DMS114 treated with DMSO at 0.1 percent for 48 hours (cell line): ENCODE results near the gene GALM.

Source experiments
- DNase-seq: peaks from one replicate; lab custom pipeline; 2025; ENCODE audit not compliant: unreplicated experiment; lab: John Stamatoyannopoulos, UW

GALM gene

DNA sequence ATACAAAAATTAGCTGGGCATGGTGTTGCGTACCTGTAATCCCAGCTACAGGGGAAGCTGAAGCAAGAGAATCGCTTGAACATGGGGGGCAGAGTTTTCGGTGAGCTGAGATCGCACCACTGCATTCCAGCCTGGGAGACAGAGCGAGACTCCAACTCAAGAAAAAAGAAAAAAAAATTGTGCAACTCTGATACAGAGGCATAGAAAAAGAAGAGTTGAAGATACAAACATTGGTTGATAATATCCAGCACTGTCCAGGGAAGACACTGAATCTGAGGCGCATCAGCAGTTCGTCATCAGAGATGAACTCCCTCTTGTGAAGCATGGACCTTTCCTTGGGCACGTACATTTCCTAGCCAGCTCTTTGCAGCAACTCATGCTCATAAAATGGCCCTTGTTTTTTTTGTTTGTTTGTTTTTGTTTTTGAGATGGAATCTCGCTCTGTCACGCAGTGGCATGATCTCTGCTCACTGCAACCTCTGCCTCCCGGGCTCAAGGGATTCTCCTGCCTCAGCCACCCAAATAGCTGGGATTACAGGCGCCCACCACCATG lies 16.7 kb upstream of the GALM start:
- no peak for DNase-seq

DNA sequence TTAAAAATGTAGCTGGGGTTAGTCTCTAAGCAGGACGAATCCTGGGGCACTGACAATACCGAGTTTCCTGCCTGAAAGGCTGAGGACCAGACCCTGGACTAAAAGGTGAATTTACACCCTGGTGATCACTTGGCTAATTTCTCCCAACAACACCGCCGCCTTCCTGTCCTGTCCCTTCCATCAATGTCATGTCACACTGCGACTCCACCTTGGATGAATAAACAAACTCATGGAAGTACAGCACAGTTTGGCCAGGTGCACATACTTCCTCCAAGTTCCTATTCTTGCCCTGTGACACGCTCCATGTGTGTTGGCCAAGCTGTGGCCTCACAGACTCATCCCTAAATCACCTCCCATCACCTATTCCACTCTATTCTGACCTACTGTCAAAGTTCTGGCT lies 15.9 kb upstream of the GALM start:
- DNase-seq = no peak

DNA sequence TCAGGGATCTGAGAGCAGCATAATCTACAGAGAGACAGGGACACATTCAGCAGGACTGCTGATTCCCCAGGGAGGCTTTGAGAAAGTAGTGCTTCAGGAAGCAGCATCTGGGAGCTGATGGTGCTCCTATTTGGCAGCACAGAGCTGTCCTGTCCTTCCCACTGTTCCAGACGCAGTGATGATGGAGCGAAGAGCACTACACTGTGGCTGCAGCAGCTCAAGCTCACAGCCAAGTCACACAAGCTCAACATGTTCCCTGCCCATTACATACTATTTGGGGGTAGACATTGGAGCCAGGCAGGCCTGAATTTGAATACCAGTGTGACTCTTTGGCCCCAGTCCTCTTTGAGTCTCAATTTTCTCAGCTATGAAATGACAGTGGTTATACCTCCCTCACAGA lies 15.2 kb upstream of the GALM start:
- no peak for DNase-seq

DNA sequence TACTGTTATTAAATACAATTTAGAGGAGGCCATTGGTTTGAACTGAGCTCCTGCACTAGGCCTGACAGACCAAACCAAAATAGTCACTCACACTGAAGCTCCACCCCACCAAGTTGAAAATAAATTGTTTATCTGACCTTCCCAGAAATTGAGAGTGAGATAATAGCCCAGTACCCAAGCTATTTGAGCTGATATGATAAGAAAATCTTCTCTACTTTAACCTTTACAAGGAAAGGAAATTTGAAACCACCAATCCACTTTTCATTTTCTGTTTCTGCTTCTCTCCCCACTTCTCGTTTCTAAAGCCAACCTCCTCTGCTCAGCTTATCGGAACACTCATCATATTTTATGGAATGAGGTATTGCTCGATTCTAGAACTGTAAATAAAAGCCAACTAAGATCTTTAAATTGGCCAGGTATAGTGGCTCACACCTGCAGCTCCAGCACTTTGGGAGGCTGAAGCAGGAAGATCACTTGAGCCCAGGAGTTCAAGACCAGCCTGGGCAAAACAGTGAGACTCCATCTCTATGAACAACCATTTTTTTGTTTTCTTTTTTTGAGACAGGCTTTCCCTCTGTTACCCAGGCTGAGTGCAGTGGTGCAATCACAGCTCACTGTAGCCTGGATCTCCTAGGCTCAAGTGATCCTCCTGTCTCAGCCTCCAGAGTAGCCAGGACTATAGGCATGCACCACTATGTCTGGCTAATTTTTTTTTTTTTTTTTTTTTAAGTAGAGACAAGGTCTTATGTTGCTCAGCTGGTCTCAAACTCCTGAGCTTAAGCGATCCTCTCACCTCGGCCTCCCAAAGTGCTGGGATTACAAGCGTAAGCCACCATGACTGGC lies 13.3 kb upstream of the GALM start:
- no peak for DNase-seq

DNA sequence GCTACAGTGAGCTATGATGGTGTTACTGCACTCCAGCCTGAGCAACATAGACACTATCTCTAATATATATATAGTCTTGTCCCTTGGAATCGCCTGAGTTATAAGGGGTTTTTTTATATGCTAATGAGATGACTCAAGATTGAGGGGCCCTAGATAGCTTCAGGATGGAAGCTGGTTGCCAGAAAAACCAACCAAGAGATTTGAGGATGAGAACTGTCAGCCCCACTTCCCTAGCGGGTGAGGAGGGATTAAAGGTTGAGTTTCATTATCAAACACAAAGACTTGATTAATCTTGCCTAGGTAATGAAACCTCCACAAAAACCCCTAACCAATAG lies 12.6 kb upstream of the GALM start:
- no peak for DNase-seq

DNA sequence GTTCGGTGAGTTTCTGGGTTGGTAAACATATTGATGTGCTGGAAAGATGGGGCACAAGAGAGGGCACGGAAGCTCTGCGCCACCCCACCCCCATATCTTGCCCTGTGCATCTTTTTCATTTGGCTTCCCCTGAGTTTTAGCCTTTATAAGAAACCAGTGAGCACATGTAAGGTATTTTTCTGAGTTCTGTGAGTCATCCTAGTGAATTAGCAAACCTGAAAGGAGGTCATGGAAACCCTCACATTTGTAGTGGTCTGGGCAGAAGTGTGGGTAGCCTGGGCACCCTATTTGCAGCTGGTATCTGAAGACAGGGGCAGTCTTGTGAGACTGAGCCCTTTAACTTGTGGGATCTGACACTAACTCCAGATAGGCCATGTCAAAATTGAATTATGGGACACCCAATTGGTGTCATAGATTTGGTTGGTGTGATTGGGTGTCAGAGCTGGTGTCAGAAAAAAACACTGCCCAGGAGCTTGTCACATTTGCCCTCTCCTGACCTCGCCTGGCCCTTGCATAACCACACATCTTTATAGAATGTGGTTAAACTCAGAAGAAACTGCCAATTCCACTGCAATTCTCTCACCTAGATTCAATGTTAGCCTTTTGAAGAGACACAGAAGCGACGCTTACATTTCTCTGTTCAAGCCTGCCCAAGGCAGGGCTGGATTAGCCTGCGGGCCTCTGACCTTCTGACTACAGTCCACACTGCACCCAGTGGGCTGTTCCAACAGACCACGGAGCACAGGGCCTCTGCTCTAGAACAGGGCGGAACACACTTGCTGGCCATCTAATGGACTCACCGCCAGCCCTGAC lies 12.0 kb upstream of the GALM start:
- no peak for DNase-seq

DNA sequence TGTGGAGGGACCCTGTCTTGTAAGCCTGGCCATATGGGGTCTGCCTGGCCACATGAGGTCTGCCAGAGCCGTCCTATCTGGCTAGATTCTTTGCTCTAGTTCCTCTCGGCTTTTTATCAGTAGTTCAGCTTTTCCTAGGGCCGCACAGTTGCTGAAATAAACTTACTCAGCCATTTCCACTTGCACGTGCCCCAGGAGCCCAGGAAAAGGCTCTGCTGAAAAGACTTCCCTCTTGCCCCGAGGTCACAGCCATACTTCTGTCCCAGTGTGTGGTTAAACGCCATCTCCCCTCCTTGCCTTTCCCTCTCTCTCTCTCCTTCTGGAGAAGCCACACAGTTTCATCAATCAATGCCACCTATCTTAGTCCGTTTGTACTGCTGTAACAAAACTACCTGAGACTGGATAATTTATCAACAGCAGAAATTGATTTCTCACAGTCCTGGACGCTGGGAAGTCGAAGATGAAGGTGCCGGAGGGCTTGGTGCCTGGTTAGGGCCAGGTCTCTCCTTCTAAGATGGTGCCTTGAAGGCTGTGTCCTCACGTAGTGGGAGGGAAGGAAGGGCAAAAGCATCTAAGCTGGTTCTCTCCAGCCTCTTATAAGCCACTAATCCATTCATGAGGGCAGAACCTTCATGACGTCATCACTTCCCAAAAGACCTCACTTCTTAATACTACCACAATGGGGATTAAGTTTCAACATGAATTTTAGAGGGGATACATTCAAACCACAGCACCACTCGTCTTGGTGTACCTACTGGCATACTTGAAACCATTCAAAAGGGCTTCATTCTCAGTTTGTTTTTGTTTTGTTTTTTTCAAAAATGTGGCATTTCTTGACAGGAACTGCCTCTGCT lies 11.2 kb upstream of the GALM start:
- no peak for DNase-seq

DNA sequence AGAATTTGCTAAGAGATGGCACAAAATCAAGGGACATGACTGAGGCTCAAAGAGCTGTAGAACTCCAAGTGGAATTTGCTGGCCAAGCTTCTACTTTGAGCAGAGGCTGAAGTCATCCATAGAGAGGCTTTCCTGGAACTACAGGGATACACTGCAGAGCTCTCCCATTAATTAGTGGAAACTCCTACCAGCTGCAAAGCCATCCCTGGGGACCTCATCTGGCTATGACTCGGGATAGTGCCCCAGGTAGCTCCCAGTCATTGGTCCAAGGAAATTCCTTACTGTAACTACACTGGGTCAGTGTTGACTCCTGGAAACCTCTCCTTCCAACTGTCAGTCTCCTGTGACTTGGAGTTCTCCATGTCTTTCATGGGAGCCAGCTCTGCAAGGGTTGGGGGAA lies 10.5 kb upstream of the GALM start:
- DNase-seq = no peak

DNA sequence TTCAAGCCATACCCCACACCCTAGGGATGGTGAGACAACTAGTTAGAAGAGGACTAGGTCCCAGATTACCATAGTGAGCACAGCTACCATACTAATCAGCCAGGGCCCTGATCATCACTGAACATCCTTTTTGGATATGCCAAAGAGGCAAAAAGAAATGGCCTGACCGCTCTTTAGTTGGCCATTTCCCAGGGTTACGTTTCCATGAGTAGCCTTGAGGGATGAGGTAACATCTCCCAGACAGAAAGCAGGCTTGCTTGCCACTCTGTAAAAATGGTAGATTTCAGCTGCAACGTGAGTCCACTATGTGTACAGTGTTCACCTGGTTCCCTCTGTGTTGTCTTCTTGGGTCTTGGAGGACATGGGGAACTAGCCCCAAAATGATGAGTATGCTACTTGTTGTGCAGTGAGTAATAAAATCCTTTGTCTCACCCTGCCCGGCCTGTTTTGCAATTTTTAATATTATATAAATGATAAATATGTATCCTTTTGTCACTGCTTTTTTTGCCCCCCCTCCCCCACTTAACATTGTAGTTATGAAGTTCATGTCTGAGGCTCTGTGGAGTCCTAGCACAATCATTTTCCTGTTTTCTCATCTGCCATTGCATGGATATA lies 8.9 kb upstream of the GALM start:
- no peak for DNase-seq

DNA sequence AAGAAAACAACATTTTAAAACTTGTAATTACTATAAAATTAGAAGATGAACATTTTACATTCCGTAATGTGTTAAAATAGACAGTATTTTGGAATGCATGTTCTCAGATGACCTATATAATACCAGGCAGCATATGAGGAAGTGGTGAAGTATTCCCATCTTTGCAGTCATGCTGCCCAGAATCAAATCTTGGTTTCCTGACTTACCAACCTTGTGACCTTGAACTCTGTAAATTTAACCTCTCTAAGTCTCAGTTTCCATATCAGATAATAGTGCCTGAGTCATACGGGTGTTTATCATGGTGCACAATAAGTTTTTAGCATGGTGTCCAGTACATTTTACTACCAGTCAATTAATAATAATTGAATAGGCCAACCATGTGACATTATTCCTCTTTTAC lies 7.3 kb upstream of the GALM start:
- DNase-seq = no peak

DNA sequence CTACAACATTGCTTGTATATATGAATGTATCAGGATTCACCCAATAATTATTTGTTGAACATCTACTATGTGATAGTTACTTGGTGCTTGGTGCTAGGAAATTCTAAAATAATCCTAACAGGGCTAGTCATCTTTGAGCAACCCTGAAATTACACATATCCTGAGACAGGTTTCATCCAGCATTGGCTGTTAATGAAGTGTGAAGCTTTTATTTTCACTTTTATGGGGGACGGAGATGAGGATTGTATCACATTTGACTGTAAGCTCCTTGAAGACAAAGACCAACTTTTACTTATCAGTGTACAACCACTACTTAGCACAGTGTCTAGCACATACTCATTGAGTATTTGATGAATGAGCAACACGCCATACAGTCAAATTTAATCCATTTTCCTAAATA lies 6.8 kb upstream of the GALM start:
- DNase-seq = no peak

DNA sequence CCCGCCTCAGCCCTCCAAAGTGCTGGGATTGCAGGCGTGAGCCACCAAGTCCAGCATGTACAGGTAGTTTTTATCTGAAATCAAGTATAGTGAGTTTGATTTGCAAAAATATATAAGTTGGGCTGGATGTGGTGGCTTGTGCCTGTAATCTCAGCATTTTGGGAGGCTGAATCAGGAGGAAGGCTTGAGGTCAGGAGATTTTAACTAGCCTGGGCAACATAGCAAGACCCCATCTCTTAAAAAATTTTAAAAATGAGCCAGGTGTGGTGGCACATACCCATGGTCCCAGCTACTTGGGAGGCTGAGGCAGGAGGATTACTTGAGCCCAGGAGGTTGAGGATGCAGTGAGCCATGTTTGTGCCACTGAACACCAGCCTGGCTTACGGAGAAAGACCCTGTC lies 5.6 kb upstream of the GALM start:
- no peak for DNase-seq

DNA sequence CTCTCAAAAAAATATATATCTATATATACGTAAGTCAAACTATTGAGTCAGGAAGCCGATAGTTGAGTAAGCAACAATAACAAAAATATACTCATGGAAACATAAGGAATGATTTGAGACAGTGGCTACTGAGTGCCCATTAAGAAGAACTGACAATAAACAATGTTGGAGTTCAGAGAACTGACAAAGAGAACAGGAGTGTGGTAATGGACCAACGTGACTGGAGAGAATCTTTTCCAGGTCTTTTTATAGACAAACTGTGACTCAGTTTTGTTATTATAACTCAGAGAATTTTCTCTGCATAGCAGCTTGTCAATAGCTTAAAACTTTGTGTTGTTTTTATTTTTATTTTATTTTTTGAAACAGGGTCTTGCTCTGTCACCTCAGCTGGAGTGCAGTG lies 4.6 kb upstream of the GALM start:
- DNase-seq = no peak

DNA sequence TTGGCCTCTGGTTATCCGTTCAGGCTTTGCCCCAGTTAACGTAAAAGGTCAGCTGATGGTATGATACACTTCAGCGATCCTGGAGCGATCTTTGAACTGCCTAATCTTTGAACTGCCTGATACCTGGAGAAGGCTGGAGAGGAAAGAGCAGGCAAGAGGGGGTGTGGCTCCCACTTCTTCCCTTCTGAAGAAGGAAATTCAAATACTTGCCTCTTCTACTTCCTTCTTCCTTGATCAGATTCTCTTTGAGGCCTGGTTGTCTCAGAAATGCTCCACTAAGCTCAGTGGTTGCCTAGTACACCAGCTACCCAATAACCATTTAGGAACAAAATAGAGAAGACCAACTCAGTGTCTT lies 619 bp downstream of the GALM start:
- DNase-seq = no peak

DNA sequence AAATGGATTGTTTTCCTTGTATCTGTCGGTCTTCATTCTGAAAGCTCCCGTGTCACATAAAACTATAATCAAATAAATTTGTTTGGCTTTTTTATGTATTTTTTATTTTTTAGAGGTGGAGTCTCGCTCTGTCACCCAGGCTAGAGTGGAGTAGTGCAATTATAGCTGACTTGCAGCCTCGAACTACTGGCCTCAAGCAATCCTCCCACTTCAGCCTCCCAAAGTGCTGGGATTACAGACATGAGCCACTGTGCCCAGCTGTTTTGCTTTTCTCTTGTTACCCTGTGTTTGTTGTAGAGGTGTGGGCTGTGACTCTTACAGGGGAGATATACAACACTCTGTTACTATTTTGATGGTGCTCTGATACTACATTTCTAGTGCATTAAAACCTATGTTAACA lies 2.2 kb downstream of the GALM start:
- DNase-seq = no peak

DNA sequence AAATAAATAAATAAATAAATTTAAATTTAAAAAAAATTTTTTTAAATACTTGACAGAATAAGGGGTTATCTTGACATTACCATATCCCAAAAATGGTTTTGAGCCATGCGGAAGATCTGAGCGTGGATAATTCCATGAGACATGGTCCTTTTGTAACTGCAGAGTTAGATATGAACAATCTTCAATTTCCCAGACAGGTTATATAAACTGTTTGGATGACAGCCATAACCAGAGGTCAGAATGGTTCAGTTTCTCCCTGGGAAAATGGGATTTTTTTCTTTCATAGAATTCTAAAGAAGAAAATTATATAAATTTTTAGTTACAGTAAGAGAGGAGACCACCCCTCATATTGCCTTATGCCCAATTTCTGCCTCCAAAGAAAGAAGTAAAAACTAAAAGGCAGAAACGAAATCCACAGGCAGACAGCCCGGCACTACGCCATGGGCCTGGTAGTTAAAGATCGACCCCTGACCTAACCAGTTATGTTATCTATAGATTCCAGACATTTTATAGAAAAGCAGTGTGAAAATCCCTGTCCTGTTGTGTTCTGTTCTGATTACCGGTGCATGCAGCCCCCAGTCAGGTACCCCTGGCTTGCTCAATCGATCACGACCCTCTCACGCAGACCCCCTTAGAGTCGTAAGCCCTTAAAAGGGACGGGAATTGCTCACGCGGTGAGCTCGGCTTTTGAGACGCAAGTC lies 3.0 kb downstream of the GALM start:
- no peak for DNase-seq

DNA sequence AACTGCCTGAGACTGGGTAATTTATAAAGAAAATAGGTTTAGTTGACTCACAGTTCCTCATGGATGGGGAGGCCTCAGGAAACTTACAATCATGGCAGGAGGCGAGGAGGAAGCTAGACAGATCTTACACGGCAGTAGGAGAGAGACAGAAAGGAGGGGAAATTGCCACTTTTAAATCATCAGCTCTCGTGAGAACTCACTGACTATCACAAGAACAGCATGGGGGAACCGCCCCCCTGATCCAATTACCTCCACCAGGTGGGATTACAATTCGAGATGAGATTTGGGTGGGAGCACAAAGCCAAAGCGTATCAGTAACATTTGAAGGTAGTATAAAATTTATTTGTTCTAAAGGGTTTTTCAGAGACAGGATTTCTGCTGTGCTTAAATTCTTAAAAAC lies 5.4 kb downstream of the GALM start:
- DNase-seq = no peak

DNA sequence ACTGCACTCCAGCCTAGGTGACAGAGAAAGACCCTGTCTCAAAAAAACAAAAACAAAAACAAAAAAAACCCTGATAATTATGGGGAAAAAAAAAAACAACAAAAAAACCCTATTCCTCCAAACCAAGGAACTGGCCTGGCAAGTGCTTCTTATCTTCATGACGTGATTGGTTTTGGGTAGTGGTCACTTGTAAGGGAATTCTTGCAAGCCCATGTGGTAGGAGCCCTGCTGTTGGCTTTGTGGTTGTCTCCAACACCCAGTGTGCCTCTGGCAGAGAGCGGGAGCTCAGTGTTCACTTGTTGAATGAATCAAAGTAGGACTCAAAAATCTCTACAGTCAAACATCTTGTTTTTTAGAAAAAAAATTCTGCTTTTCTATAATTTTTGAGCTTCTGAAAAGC lies 6.0 kb downstream of the GALM start:
- no peak for DNase-seq

DNA sequence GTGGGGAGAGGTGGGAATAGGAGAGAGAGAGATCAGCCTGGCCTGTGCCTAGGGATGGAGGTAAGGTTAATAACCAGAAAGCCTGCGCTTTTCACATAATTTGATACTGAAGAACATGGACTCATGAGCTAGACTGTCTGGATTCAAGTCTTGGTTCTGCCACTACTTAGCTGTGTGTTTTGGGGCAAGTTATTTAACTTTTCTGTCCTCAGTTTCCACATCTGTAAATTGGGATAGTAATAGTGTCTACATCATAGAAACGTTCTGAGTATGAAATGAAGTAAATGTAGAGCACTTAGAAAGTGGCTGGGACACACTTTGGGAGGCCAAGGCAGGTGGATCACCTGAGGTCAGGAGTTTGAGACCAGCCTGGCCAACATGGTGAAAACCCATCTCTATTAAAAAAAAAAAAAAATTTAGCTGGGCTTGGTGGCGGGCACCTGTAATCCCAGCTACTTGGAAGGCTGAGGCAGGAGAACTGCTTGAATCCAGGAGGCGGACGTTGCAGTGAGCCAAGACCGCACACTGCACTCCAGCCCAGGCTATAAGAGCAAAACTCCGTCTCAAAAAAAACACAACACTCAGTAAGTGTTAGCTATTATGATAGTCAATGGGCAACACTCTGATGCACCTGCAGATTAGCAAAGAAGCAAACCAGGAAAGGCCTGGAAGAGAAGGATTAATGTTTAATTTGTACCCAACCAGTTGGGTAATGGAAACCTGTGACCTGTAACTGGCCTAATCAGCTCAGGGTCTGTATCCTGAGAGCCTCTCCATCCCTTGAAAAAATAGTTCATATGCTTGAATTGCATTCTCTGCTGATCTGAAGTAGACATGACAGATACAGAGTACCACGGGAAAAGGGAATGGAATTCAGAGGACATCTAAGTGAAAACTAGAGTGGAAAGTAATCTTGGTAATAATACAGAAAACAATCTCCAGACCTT lies 6.8 kb downstream of the GALM start:
- no peak for DNase-seq
